Brain microvascular endothelial cell (primary cell): ENCODE measurements around the gene IL31RA.

Experiments
- DNase-seq: peaks from one replicate; pipeline ENCODE4 v3.0.0-alpha.2; 2020
- H3K27ac ChIP-seq: fragments of 250-450 bp; sonication (Bioruptor Pico); 2 replicates; pipeline ENCODE4 v1.5.1; 2020; ENCODE audit warnings: mild to moderate bottlenecking, moderate library complexity
- H3K27me3 ChIP-seq: fragments of 250-450 bp; sonication (Bioruptor Pico); replicated peaks from 2 replicates; pipeline ENCODE4 v1.5.1; 2020; ENCODE audit warnings: mild to moderate bottlenecking
- H3K36me3 ChIP-seq: fragments of 250-450 bp; sonication (Bioruptor Pico); replicated peaks from 2 replicates; pipeline ENCODE4 v1.5.1; 2020; ENCODE audit warnings: mild to moderate bottlenecking
- H3K4me3 ChIP-seq: 2 replicates; pipeline ENCODE4 v1.5.1; 2011; ENCODE audit warnings: low read depth, mild to moderate bottlenecking, control low read depth, low read length, moderate library complexity
- CTCF ChIP-seq: IDR thresholded peaks from 2 replicates; pipeline ENCODE4 v1.5.1; 2011; ENCODE audit warnings: low read depth, mild to moderate bottlenecking, moderate library complexity, low read length, control low read depth, inconsistent platforms; ENCODE audit errors: missing control alignments
- in situ Hi-C: cut with HindIII; loops from 2 replicates; pipeline ENCODE4 v1.10.0; 2017; ENCODE audit warnings: low sequenced_read_pairs, low pct_ligation_motif_present

Gene IL31RA

GRCh38 chr5:55926476-55926875 lies 75.3 kb downstream of the IL31RA start:
- in situ Hi-C loops: no loop called here

DNA sequence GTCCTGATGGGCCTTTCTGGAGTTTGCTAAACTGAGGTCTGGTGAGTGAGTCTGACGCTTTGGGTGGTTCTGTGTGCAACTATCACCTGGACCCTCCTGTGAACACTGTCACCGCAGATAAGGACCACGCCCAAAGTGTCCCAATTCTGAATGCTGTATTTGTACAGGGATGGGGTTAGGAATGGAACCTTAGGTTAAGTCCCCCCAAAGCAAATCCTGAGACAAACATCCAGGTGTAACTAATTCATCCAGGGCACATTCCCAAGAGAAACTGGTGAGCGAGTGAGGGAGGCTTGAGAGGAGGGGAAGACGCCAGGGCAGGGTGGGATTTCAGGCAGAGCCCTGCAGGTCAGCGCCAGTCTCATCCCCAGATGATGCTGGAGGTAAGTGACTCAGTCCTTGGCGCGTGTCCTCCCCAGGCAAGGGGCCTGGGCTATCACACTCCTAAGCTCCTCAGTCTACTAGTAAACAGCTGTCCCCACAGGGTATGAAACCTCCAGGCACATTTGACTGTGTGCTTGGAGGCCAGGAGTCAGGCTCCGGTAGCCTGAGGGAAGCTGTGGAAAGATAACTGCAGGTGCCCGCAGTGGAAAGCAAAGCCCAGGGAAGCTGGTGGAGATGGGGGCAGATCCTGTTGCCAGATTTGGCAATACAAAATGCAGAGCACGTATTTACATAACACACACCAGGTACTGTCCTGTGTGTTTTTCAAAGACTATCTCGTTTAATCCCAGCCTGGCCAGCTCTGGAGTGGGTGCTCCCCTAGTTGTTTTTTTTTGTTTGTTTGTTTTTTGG lies 76.9 kb downstream of the IL31RA start:
- no peak overlapping the region for H3K27ac ChIP-seq
- TF ChIP-seq CTCF: no peak
- no peaks in the 10 kb centered on the region for H3K36me3 ChIP-seq
- no peak for DNase-seq
- H3K4me3 ChIP-seq: no peak overlapping the region
- in situ Hi-C loops: no loop called here
- H3K27me3 ChIP-seq: no peaks in the 10 kb centered on the region

More at GRCh38 chr5:55926476-55926875, 75.3 kb downstream of the IL31RA start:
- Histone ChIP-seq H3K36me3 (no peaks in the 10 kb centered on the region), H3K4me3 (no peak overlapping the region), H3K27ac (no peak overlapping the region), H3K27me3 (no peaks in the 10 kb centered on the region)
- no peak for TF ChIP-seq CTCF
- no peak for DNase-seq

- no peaks in the 10 kb centered on the region for H3K36me3 ChIP-seq
- H3K4me3 ChIP-seq: no peak overlapping the region
- in situ Hi-C loops: no loop called here
- DNase-seq: no peak
- TF ChIP-seq CTCF: no peak
- H3K27me3 ChIP-seq: no peaks in the 10 kb centered on the region
- H3K27ac ChIP-seq: no peak overlapping the region
Observed at GRCh38 chr5:55929020-55929799, 78.1 kb downstream of the IL31RA start.

- H3K36me3 ChIP-seq: peaks cover 3% of the 10 kb centered on the region
- no peak overlapping the region for H3K4me3 ChIP-seq
- no peaks in the 10 kb centered on the region for H3K27me3 ChIP-seq
- DNase-seq: no peak
- in situ Hi-C loops: no loop called here
- no peak overlapping the region for H3K27ac ChIP-seq
- TF ChIP-seq CTCF: no peak
Observed at GRCh38 chr5:55932700-55933099, 81.5 kb downstream of the IL31RA start.

- Histone ChIP-seq H3K27me3 (no peaks in the 10 kb centered on the region), H3K27ac (no peak overlapping the region), H3K36me3 (peaks cover 8% of the 10 kb centered on the region), H3K4me3 (no peak overlapping the region)
- TF ChIP-seq CTCF: no peak
- DNase-seq: no peak
- in situ Hi-C loops: no loop called here
Observed at GRCh38 chr5:55933377-55934114, 82.4 kb downstream of the IL31RA start.
